PC-9 (cell line): ENCODE data around the gene LAMA2.

Experiments
- EZH2 ChIP-seq: fragments of 200-600 bp; sonication (generic); IDR thresholded peaks from 2 replicates; pipeline ENCODE4 v1.8.0; 2017; ENCODE audit warnings: antibody characterized with exemption, low read depth
- TF ChIP-seq, protein P1 (sequence below): fragments of 200-600 bp; sonication (generic); conservative IDR thresholded peaks from 2 replicates; pipeline ENCODE4 v1.6.1; 2017; ENCODE audit warnings: mixed run types, antibody characterized with exemption, mild to moderate bottlenecking, moderate library complexity

DNA sequence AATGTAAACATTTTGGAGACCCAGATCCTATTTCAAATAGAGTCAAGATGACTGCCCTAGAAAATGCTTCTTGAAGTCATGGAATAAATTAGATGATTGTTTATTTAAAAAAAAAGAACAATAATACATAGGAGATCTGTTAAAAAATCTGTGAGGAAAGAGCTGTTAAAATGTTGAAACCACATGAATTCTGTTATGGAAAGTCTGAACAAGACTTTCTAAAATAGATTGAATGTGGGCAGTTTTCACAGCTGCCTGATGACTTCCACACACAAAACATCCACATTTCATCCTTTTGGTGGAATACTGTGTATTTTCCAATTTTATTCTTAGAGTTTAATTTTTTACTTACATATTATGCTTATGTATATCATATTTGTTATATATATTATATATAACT lies 186.1 kb downstream of the LAMA2 start:
- TF ChIP-seq, protein P1, sequence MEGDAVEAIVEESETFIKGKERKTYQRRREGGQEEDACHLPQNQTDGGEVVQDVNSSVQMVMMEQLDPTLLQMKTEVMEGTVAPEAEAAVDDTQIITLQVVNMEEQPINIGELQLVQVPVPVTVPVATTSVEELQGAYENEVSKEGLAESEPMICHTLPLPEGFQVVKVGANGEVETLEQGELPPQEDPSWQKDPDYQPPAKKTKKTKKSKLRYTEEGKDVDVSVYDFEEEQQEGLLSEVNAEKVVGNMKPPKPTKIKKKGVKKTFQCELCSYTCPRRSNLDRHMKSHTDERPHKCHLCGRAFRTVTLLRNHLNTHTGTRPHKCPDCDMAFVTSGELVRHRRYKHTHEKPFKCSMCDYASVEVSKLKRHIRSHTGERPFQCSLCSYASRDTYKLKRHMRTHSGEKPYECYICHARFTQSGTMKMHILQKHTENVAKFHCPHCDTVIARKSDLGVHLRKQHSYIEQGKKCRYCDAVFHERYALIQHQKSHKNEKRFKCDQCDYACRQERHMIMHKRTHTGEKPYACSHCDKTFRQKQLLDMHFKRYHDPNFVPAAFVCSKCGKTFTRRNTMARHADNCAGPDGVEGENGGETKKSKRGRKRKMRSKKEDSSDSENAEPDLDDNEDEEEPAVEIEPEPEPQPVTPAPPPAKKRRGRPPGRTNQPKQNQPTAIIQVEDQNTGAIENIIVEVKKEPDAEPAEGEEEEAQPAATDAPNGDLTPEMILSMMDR: no peak
- no peak for TF ChIP-seq EZH2
